ENCODE data around the gene PDGFA. TPM values are rescaled to one million over a fixed set of nuclear protein-coding genes. Genes with fewer than 3 reads are reported as not detected.

Gene PDGFA
- total RNA-seq, 2 experiments from 2014 or later: 3.3 to 4.1 TPM

DNA sequence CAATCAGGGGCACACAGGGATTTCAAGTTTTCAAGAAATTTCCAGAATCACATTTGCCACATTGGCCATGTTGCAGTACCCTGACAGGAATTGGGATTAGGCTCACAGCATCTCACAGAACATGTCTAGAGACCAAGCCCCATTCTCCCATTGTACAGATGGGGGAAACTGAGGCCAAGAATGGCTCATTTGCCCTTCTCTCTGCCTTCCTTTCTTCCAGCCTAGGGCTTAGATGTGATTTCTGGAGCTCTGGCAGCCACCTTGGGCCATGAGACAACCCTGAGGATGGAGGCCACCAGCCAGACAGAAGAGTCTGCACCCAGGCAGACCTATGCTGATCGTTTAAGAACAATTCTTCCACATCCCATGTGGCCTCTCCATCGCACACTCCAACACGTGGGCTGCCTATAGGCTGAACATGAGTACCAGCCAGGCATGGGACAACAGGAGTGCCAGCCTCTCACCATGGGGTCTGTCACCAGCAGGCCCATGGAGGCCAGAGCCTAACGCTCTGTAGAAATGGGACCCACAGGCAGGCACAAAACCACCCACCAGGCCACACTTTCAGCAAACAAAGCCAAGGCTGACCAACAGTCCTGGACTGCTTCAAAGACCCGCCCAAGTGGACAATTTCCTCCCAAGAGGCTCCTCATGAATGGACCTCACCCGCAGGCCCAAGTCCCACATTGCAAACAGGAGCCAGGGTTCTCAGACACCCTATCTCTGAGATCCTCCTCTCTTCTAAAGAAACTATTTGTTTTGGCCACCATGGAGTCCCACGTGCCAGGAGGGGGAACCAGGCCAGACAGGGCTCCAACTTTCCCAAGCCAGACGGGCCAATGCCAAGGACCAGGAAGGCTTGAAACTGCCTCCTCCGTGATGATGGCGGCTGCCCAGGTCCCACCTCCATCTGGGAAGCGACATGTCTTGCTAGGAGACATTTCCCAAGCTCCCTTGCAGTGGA lies 20.7 kb downstream of the PDGFA start:
- peaks cover 5% of the 10 kb centered on the region for H3K4me1 Mint-ChIP-seq

GRCh38 chr7:497946-498655 lies 21.5 kb downstream of the PDGFA start:
- H3K4me3 Mint-ChIP-seq: no peak overlapping the region
- no peaks in the 10 kb centered on the region for H3K27me3 Mint-ChIP-seq
- H3K27ac Mint-ChIP-seq: no peak overlapping the region
- H3K4me1 Mint-ChIP-seq: peaks cover 5% of the 10 kb centered on the region
- peaks cover 2% of the 10 kb centered on the region for H3K36me3 Mint-ChIP-seq
- no peak for DNase-seq
- no peaks in the 10 kb centered on the region for H3K9me3 Mint-ChIP-seq

More for the DNA sequence above, 20.7 kb downstream of the PDGFA start:
- H3K4me3 Mint-ChIP-seq: no peak overlapping the region
- no peak overlapping the region for H3K27ac Mint-ChIP-seq
- DNase-seq: no peak
- H3K27me3 Mint-ChIP-seq: no peaks in the 10 kb centered on the region
- no peaks in the 10 kb centered on the region for H3K9me3 Mint-ChIP-seq
- H3K36me3 Mint-ChIP-seq: peaks cover 2% of the 10 kb centered on the region

GRCh38 chr7:497346-497745 lies 22.3 kb downstream of the PDGFA start:
- Mint-ChIP-seq H3K9me3 (no peaks in the 10 kb centered on the region), H3K36me3 (peaks cover 2% of the 10 kb centered on the region), H3K4me3 (no peak overlapping the region), H3K27ac (no peak overlapping the region), H3K4me1 (peaks cover 5% of the 10 kb centered on the region), H3K27me3 (no peaks in the 10 kb centered on the region)
- DNase-seq: no peak

DNA sequence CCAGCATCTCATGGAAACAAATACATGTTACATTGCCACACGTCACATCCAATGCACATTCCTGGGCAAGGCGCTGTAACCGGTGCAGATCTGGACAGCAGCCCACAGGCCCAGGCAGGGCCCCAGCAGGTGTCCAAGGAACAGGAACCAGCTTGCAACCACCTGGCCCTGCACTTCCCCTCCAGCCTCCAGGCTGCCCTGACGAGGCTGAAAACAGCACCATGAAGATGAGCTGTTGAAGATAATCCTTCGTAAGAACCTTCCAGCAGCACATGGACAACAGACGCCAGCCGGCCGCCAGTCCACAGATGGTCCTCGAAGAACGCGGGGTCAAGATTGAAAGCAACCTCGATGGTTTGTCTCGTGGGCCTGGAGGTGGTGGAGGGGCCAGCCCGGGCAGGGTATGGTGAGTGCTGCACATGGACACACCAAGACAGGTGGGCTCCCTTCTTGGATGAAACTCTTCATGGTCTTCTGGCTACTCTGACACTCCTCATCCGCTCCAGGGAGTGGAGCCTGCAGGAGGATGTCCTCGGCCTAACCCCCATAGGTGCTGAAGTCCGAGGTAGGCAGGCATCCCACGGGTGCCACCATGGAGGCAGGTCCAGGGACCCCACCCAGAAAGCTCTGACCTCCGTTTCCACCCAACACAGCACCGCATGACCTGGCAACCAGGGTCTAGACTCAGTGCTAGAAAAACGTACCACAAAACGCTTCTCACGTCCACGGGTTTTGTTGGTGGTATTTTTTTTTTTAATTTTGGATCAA lies 22.9 kb downstream of the PDGFA start:
- H3K27ac Mint-ChIP-seq: no peak overlapping the region
- no peaks in the 10 kb centered on the region for H3K27me3 Mint-ChIP-seq
- peaks cover 5% of the 10 kb centered on the region for H3K4me1 Mint-ChIP-seq
- no peaks in the 10 kb centered on the region for H3K9me3 Mint-ChIP-seq
- DNase-seq: no peak
- H3K36me3 Mint-ChIP-seq: peaks cover 2% of the 10 kb centered on the region
- H3K4me3 Mint-ChIP-seq: no peak overlapping the region

DNA sequence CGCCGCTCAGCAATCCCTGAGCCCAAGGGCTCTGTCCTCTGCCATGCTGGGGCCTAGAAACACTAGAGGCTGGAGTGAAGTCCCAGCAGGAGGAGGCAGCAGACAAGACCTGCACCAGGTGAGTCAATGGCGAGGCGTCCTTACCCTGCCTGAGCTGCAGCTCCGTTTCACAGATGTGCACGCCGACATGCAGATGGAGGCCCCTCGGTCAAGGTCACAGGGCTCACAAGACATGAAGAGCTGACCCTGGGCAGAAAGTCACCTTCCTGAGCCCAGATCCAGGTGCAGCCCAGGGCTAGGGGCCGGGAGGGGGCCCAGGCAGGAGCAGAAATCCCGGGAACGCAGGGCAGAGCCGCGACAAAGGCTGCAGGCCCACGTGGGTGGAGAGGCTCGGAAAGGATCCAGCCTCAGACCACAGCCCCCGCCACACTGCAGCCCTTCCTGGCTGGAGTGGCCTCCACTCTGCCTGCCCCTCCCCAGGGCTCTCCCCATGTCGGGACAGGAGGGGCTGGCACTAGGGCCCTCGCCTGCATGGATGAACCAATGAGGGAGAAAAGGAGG lies 23.8 kb downstream of the PDGFA start:
- H3K4me3 Mint-ChIP-seq: no peak overlapping the region

GRCh38 chr7:495326-495725 lies 24.3 kb downstream of the PDGFA start:
- DNase-seq: no peak
- peaks cover 2% of the 10 kb centered on the region for H3K36me3 Mint-ChIP-seq
- H3K9me3 Mint-ChIP-seq: no peaks in the 10 kb centered on the region
- no peaks in the 10 kb centered on the region for H3K27me3 Mint-ChIP-seq
- peaks cover 5% of the 10 kb centered on the region for H3K4me1 Mint-ChIP-seq
- no peak overlapping the region for H3K27ac Mint-ChIP-seq
- H3K4me3 Mint-ChIP-seq: no peak overlapping the region

More for the DNA sequence above, 23.8 kb downstream of the PDGFA start:
- Mint-ChIP-seq H3K27ac (no peak overlapping the region), H3K36me3 (peaks cover 2% of the 10 kb centered on the region), H3K4me1 (peaks cover 5% of the 10 kb centered on the region), H3K9me3 (no peaks in the 10 kb centered on the region), H3K27me3 (no peaks in the 10 kb centered on the region)
- DNase-seq: no peak

DNA sequence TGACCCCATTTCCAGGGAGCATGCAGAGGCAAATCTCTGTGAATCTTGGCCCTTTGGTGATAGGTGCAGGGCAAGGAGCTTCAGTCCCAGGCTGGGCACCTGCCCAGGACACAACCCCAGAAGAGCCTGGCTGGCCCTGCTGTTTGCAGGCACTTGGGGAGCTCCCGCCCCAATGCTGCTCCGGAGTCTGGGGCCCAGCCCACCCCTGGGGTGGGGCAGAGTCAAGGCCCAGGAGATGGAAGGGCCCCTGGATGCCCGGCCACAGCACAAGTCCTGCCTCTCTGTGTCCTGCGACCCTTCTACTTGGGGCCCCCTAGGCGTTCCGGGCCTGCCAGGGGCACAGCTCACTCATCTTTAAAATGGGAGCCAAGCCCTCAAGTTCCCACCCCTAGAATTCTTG lies 24.7 kb downstream of the PDGFA start:
- no peaks in the 10 kb centered on the region for H3K27me3 Mint-ChIP-seq
- H3K4me3 Mint-ChIP-seq: no peak overlapping the region
- DNase-seq: no peak
- H3K27ac Mint-ChIP-seq: no peak overlapping the region
- H3K36me3 Mint-ChIP-seq: peaks cover 2% of the 10 kb centered on the region
- H3K4me1 Mint-ChIP-seq: peaks cover 5% of the 10 kb centered on the region
- no peaks in the 10 kb centered on the region for H3K9me3 Mint-ChIP-seq

DNA sequence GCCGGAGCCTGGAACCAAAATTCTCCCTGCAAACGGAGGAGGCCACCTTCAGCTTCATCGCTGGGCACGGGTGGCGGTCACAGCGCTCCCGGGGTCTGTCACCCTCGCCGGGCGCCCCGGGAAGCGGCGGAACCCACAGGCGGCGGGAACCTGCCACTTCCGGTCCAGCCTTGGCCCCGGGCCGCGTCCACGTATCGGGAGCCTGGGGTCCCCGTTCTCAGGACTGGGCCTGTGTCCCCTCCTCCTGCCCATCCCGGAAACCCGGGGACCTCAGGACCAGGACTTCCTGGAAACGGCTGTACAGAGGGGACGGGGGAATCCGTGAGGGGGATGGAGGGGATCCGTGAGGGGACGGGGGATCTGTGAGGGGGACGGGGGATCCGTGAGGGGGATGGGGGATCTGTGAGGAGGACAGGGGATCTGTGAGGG lies 25.4 kb downstream of the PDGFA start:
- H3K4me1 Mint-ChIP-seq: peaks cover 5% of the 10 kb centered on the region
- DNase-seq: no peak
- no peaks in the 10 kb centered on the region for H3K27me3 Mint-ChIP-seq
- peaks cover 2% of the 10 kb centered on the region for H3K36me3 Mint-ChIP-seq
- H3K27ac Mint-ChIP-seq: no peak overlapping the region
- H3K9me3 Mint-ChIP-seq: no peaks in the 10 kb centered on the region
- H3K4me3 Mint-ChIP-seq: no peak overlapping the region

- Mint-ChIP-seq H3K4me3 (no peak overlapping the region), H3K27ac (no peak overlapping the region), H3K27me3 (no peaks in the 10 kb centered on the region), H3K4me1 (peaks cover 5% of the 10 kb centered on the region), H3K36me3 (peaks cover 2% of the 10 kb centered on the region), H3K9me3 (no peaks in the 10 kb centered on the region)
- no peak for DNase-seq
Measured at GRCh38 chr7:493661-494251, 25.9 kb downstream of the PDGFA start.

GRCh38 chr7:492714-493065 lies 27.0 kb downstream of the PDGFA start:
- DNase-seq: no peak
- H3K27me3 Mint-ChIP-seq: no peaks in the 10 kb centered on the region
- no peak overlapping the region for H3K27ac Mint-ChIP-seq
- H3K9me3 Mint-ChIP-seq: no peaks in the 10 kb centered on the region
- no peak overlapping the region for H3K4me3 Mint-ChIP-seq
- H3K36me3 Mint-ChIP-seq: no peaks in the 10 kb centered on the region
- H3K4me1 Mint-ChIP-seq: no peaks in the 10 kb centered on the region

- Mint-ChIP-seq H3K4me3 (no peak overlapping the region), H3K27me3 (no peaks in the 10 kb centered on the region), H3K36me3 (no peaks in the 10 kb centered on the region), H3K4me1 (no peaks in the 10 kb centered on the region), H3K27ac (no peak overlapping the region), H3K9me3 (no peaks in the 10 kb centered on the region)
- no peak for DNase-seq
Measured at GRCh38 chr7:491958-492713, 27.5 kb downstream of the PDGFA start.

GRCh38 chr7:491292-491957 lies 28.2 kb downstream of the PDGFA start:
- H3K4me3 Mint-ChIP-seq: no peak overlapping the region
- H3K4me1 Mint-ChIP-seq: no peaks in the 10 kb centered on the region
- no peaks in the 10 kb centered on the region for H3K36me3 Mint-ChIP-seq
- no peaks in the 10 kb centered on the region for H3K27me3 Mint-ChIP-seq
- DNase-seq: no peak
- no peak overlapping the region for H3K27ac Mint-ChIP-seq
- H3K9me3 Mint-ChIP-seq: no peaks in the 10 kb centered on the region

DNA sequence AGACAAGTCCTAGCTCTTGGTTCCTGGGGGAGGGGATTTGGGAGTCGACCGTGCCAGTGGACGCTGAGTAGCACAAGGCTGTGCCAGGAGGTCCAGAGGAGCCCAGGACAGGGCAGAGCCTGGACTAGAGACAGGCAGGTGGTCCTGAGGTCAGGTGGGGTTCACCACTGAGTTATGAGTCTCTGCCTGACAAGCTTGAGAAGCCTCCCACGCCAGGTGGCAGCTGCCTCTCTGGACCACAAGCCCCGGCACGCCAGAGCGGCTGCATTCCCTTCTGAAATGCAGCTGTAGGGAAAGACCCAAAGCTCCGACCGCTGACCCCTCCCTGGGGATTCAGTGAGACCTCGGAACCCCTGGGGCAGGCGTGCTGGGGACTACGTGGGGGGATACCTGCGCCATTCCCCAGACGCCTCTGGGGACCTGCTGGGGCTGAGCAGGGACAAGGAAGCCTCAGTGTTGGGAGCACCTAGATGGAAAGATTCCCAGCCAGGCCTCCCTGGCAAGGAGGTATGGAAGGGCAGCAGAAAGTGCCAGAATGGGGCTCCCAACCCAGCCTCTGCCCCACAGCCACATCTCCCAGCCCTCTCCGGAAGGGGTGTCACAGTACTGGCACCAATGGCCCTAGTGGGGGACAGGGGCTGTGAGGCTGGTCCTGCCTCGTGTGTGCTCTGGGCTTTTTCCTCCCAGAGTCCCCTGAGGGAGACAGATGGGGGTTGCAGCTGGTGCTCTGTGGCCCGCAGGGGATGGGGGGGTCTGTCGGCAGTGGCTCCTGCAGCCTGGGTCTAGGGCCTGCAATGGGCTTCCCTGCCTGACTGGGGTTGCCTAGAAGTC lies 29.0 kb downstream of the PDGFA start:
- no peaks in the 10 kb centered on the region for H3K9me3 Mint-ChIP-seq
- no peak overlapping the region for H3K4me3 Mint-ChIP-seq
- H3K4me1 Mint-ChIP-seq: no peaks in the 10 kb centered on the region
- H3K27me3 Mint-ChIP-seq: no peaks in the 10 kb centered on the region
- no peak for DNase-seq
- H3K27ac Mint-ChIP-seq: no peak overlapping the region
- H3K36me3 Mint-ChIP-seq: no peaks in the 10 kb centered on the region
